ENCODE results near the gene SCML1.

Gene SCML1

GRCh38 chrX:17703201-17703600, 34.1 kb upstream of the SCML1 start:
- ChIA-PET POLR2A (no interaction called here), CTCF (interaction anchor here (0.6 to 0.8 kb wide), 3 partner anchors 42 to 649 kb away, joined by 3 to 7 read pairs (median 3); no protein-coding TSS in a partner anchor)
- Histone ChIP-seq H3K36me3 (ENCODE audit: control insufficient read depth in 2 of 2, insufficient read depth in 1 of 2, low read length in 2 of 2) (no peaks in the 10 kb centered on the region; a peak in 1 of 3 replicates), H3K9me3 (ENCODE audit: control insufficient read depth, insufficient read depth, low read depth, low read length) (no peaks in the 10 kb centered on the region), H3K4me1 (ENCODE audit: control insufficient read depth, insufficient read depth, low read length) (no peaks in the 10 kb centered on the region), H3K4me3 (ENCODE audit: low read depth, low read length) (no peak overlapping the region), H3K27ac (ENCODE audit: extremely low read depth, low read depth, low read length) (no peak overlapping the region)
- TF ChIP-seq ZNF16 (tag by site-specific recombination; IDR thresholded peaks at IDR 0.05; ENCODE audit: low read depth) (no peak), ZNF623 (tag by site-specific recombination; IDR thresholded peaks at IDR 0.05) (no peak), BCL6B (tag by site-specific recombination; IDR thresholded peaks at IDR 0.05) (no peak), ZNF335 (tag by site-specific recombination; conservative IDR thresholded peaks at IDR 0.05) (no peak), ZNF366 (tag by site-specific recombination; conservative IDR thresholded peaks at IDR 0.05) (no peak), ZBTB10 (tag by site-specific recombination; IDR thresholded peaks at IDR 0.05) (no peak), ZNF341 (tag by site-specific recombination; IDR thresholded peaks at IDR 0.05; ENCODE audit: low read depth) (no peak), ZNF248 (tag by site-specific recombination; IDR thresholded peaks at IDR 0.05) (no peak), ZNF223 (tag by site-specific recombination; IDR thresholded peaks at IDR 0.05) (no peak), KLF16 (tag by site-specific recombination; IDR thresholded peaks at IDR 0.05) (no peak), ZNF664 (tag by site-specific recombination; IDR thresholded peaks at IDR 0.05) (no peak), ZNF629 (tag by site-specific recombination; IDR thresholded peaks at IDR 0.05) (no peak), IKZF3 (tag by site-specific recombination; IDR thresholded peaks at IDR 0.05) (no peak)
- TF ChIP-seq, protein P1, sequence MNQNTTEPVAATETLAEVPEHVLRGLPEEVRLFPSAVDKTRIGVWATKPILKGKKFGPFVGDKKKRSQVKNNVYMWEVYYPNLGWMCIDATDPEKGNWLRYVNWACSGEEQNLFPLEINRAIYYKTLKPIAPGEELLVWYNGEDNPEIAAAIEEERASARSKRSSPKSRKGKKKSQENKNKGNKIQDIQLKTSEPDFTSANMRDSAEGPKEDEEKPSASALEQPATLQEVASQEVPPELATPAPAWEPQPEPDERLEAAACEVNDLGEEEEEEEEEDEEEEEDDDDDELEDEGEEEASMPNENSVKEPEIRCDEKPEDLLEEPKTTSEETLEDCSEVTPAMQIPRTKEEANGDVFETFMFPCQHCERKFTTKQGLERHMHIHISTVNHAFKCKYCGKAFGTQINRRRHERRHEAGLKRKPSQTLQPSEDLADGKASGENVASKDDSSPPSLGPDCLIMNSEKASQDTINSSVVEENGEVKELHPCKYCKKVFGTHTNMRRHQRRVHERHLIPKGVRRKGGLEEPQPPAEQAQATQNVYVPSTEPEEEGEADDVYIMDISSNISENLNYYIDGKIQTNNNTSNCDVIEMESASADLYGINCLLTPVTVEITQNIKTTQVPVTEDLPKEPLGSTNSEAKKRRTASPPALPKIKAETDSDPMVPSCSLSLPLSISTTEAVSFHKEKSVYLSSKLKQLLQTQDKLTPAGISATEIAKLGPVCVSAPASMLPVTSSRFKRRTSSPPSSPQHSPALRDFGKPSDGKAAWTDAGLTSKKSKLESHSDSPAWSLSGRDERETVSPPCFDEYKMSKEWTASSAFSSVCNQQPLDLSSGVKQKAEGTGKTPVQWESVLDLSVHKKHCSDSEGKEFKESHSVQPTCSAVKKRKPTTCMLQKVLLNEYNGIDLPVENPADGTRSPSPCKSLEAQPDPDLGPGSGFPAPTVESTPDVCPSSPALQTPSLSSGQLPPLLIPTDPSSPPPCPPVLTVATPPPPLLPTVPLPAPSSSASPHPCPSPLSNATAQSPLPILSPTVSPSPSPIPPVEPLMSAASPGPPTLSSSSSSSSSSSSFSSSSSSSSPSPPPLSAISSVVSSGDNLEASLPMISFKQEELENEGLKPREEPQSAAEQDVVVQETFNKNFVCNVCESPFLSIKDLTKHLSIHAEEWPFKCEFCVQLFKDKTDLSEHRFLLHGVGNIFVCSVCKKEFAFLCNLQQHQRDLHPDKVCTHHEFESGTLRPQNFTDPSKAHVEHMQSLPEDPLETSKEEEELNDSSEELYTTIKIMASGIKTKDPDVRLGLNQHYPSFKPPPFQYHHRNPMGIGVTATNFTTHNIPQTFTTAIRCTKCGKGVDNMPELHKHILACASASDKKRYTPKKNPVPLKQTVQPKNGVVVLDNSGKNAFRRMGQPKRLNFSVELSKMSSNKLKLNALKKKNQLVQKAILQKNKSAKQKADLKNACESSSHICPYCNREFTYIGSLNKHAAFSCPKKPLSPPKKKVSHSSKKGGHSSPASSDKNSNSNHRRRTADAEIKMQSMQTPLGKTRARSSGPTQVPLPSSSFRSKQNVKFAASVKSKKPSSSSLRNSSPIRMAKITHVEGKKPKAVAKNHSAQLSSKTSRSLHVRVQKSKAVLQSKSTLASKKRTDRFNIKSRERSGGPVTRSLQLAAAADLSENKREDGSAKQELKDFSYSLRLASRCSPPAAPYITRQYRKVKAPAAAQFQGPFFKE (tag by site-specific recombination; IDR thresholded peaks at IDR 0.05; ENCODE audit: borderline replicate concordance), result no peak

GRCh38 chrX:17705211-17705610, 32.1 kb upstream of the SCML1 start:
- H3K4me3 ChIP-seq (ENCODE audit: low read depth, low read length), result no peak overlapping the region
- ChIA-PET POLR2A (no interaction called here), CTCF (interaction anchor here (0.8 kb wide), 1 partner anchor 37 kb away, joined by 5 read pairs; no protein-coding TSS in a partner anchor)
- H3K9me3 ChIP-seq (ENCODE audit: control insufficient read depth, insufficient read depth, low read depth, low read length), result no peaks in the 10 kb centered on the region
- H3K4me1 ChIP-seq (ENCODE audit: control insufficient read depth, insufficient read depth, low read length), result no peaks in the 10 kb centered on the region
- H3K36me3 ChIP-seq (ENCODE audit: control insufficient read depth in 2 of 2, insufficient read depth in 1 of 2, low read length in 2 of 2), result no peaks in the 10 kb centered on the region; a peak in 1 of 3 replicates
- H3K27ac ChIP-seq (ENCODE audit: extremely low read depth, low read depth, low read length), result no peak overlapping the region
- TF ChIP-seq MZF1 (tag by site-specific recombination; IDR thresholded peaks at IDR 0.05; ENCODE audit: borderline replicate concordance) (no peak), ZNF19 (tag by site-specific recombination; IDR thresholded peaks at IDR 0.05; ENCODE audit: low read depth) (no peak), GLIS1 (tag by site-specific recombination; IDR thresholded peaks at IDR 0.05) (no peak)
- TF ChIP-seq, protein P2, sequence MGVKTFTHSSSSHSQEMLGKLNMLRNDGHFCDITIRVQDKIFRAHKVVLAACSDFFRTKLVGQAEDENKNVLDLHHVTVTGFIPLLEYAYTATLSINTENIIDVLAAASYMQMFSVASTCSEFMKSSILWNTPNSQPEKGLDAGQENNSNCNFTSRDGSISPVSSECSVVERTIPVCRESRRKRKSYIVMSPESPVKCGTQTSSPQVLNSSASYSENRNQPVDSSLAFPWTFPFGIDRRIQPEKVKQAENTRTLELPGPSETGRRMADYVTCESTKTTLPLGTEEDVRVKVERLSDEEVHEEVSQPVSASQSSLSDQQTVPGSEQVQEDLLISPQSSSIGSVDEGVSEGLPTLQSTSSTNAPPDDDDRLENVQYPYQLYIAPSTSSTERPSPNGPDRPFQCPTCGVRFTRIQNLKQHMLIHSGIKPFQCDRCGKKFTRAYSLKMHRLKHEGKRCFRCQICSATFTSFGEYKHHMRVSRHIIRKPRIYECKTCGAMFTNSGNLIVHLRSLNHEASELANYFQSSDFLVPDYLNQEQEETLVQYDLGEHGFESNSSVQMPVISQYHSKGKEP (tag by site-specific recombination; IDR thresholded peaks at IDR 0.05), result no peak
- TF ChIP-seq, protein P3, sequence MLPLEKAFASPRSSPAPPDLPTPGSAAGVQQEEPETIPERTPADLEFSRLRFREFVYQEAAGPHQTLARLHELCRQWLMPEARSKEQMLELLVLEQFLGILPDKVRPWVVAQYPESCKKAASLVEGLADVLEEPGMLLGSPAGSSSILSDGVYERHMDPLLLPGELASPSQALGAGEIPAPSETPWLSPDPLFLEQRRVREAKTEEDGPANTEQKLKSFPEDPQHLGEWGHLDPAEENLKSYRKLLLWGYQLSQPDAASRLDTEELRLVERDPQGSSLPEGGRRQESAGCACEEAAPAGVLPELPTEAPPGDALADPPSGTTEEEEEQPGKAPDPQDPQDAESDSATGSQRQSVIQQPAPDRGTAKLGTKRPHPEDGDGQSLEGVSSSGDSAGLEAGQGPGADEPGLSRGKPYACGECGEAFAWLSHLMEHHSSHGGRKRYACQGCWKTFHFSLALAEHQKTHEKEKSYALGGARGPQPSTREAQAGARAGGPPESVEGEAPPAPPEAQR (tag by site-specific recombination; IDR thresholded peaks at IDR 0.05), result no peak
- TF ChIP-seq, protein P4, sequence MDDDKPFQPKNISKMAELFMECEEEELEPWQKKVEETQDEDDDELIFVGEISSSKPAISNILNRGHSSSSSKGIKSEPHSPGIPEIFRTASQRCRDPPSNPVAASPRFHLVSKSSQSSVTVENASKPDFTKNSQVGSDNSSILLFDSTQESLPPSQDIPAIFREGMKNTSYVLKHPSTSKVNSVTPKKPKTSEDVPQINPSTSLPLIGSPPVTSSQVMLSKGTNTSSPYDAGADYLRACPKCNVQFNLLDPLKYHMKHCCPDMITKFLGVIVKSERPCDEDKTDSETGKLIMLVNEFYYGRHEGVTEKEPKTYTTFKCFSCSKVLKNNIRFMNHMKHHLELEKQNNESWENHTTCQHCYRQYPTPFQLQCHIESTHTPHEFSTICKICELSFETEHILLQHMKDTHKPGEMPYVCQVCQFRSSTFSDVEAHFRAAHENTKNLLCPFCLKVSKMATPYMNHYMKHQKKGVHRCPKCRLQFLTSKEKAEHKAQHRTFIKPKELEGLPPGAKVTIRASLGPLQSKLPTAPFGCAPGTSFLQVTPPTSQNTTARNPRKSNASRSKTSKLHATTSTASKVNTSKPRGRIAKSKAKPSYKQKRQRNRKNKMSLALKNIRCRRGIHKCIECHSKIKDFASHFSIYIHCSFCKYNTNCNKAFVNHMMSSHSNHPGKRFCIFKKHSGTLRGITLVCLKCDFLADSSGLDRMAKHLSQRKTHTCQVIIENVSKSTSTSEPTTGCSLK (tag by site-specific recombination; IDR thresholded peaks at IDR 0.05), result no peak
